HG02759 (cell line): Measurements from ENCODE around the gene SMIM1.
"Not testable (repeated sequence)": the region's sequence is repeated elsewhere in the genome, so short reads cannot be mapped to it uniquely, and the experiment has no call there.

Experiments
- ATAC-seq: cut with Tn5 transposase; IDR thresholded peaks from one replicate; pipeline ENCODE4 v1.9.1; 2021; ENCODE audit warnings: mild to moderate bottlenecking, moderate library complexity; ENCODE audit not compliant: unreplicated experiment

SMIM1 gene

DNA sequence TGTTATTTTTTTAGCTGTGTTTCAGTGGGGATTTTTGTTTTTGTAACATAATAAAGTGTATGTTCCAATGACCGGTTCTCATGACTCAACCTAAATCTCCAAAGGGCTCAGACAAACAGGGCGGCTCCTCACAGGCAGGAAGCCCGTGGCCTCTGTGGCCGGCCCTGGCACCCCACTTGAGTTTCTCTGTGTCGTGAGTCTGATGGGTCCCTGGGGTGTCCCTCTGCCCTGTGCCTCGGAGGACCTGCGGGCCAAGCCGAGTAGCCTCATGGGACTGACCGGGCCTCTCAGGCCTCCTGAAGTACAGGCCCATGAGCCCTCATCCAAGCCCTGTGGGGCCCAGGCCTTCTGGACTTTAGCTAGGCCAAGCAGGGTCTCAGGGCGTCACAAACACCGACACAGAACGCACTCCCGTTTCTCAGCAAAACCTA is 36.4 kb upstream of the SMIM1 start:
- no peak for ATAC-seq

- ATAC-seq: no peak
These were observed 35.8 kb upstream of the SMIM1 start for GRCh38 chr1:3736708-3737107.

GRCh38 chr1:3738943-3739342 is 33.6 kb upstream of the SMIM1 start:
- no peak for ATAC-seq

- no peak for ATAC-seq
These were observed 32.5 kb upstream of the SMIM1 start for GRCh38 chr1:3740042-3740441.

- ATAC-seq: no peak
These were observed 31.8 kb upstream of the SMIM1 start for GRCh38 chr1:3740752-3741151.

DNA sequence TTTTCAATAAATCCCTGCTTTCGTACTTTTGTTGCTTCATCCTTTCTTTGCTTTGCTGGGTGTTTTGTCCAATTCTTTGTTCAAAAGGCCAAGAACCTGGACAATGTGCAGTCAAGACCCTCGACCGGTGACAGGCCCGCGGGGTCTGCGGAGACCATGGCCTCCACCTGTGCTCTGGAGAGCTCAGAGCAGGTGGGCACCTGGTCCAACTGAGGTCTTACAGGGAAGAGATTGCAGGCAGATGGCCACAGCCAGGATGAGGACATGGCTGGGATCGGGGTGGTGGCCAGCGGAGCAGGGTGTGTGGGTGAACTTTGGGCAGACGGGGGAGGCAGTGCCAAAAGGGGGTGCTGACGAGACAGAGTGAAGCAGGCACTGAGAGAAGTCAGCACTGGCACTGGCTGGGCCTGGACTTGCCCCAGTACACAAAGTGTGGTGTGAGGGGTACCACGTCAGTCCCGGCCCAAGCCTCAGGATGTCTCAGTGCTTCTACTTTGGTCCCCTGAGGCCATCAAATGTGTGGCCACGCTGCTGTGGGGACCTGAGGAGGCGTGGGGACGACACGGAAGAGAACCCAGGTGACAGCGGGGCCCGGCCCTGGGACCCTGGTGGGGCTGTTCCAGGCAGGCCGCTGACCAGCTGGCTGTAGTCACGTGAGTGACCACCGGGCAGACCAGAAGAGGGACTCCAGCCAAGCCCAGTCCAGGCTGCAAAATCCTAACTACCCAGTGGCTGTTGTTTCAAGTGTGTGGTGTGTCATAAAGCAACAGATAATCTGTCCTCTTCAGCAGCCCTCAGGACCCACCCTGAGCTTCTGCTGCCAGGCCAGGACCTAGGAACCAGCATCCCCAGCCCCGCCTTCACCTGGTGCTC is 30.7 kb upstream of the SMIM1 start:
- no peak for ATAC-seq

- ATAC-seq: no peak
These were observed 29.9 kb upstream of the SMIM1 start for GRCh38 chr1:3742439-3743298.

GRCh38 chr1:3743421-3743820 is 29.1 kb upstream of the SMIM1 start:
- ATAC-seq: no peak

DNA sequence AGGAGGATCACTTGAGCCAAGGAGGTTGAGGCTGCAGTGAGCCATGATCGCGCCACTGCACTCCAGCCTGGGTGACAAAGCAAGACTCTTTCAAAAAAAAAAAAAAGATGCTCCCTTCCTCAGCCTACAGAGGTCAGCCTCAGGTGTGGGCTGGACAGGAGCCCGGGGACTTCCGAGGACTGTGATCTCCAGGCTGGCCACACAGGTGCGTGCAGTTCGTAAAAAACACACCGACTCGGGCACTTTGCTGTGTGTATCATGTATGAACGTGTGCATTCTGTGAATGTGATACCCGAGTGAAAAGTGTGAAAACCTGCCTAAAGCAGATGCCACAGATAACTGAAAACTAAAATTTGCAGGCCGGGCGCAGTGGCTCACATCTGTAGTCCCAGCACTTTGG is 28.7 kb upstream of the SMIM1 start:
- ATAC-seq: no peak

- no peak for ATAC-seq
These were observed 27.9 kb upstream of the SMIM1 start for GRCh38 chr1:3744646-3745045.

DNA sequence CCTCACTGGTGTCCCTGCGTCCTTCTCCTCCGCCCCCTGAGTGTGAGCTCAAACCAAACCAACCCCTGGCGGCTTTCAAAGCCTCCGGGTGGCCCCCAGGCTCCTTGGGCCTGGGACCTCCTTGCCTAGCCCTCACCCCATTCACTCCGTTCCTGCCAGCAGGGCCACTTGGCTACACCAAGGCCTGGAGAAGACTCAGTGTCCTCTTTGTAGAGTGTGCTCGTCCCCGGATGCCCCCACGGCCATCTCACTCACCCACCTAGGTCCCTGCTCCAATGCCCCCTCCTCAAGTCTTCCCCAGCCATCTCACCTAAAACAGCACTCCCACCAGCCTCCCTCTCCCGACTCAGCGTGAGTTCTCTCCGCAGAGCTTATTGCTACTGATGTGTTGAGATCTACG is 27.5 kb upstream of the SMIM1 start:
- no peak for ATAC-seq

DNA sequence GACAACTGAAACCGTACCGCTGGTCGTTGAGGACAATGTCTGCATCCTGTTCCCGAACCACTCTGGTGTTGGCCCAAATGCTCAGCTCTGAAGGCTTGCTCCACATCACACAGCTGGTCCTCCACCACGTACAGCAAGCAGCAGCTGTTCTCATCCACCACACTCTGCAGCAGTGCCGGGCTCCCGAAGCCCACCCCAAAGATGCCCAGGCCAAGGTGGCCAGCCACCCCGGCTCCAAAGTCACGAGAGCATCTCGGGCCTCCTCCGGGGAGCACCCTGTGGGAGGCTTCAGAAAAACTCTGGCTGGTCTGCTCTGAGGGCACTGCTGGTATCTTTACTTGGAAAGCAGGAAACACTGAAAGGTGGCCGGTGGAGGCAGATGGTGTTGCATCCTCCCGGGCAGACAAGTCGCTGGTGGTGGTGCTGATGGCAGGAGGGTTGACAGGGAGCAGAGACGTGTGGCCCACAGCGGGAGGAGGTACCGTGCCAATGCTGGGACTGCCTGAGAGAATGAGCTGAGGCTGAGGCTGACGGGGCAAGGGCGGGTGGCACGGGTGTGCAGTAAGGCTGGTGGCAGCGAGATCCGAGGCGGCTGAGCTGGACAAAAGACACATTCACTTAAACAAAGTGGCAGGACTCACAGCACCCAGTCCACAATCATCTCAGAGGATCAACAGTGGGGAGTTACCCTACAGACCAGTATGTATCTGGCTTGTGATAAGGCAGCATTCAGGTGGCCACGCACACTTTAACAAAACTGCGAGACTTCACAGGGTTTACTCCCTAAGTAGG is 26.8 kb upstream of the SMIM1 start:
- ATAC-seq: no peak

DNA sequence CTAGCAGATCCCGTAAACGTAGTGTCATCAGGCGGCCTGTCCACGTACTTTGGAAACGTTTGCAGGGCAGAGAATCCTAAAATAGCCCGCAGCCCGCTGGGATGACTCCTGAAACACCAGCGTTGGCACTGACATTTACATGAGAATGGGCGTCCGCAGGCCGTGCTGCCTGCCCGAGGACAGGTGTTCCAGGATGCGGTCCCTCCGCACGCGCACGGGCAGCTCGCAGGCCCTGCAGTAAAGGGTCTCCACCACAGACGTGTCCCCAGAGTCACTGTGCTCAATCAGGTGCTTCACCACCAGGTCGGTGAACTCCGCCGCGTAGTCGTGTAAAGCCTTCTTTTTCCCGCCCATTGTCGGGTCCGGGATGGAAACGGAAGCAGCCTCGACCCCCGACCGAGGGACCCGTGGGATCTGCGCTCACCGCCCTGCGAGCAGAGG is 26.1 kb upstream of the SMIM1 start:
- ATAC-seq: no peak

DNA sequence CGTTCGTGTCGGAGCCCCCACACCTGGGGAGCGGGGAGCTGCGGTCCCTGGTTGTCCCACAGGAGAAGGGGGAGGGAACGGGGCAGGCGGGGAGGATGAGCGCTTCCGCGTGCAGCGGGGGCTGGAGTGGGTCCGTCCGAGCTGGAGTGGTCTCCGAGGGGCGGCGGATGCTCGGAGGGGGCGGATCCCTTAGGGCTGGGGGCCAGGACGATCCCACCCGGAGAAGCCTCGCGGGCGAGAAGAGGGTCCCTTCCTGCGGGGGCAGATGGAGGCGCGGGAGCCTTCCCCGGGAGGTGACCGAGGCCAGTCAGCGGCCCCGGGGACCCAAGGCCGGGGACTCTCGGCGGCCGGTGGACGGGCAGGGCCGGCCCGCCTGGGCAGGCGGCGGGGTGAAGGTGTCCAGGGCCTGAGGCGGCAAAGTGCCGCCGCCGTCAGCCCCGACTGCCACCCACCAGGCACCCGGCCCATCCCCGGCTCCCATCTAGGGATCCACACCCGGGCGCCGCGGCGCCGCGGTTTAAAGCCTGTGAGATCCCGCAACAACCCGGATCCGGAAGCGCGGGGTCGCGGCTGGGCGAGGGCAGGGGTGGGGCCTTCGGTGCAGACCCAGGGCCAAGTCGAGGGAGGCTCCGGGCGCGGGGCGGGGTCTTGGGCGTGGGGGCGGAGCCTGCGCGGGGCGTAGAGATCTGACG is 25.6 kb upstream of the SMIM1 start:
- ATAC-seq: peak; percentile 95

DNA sequence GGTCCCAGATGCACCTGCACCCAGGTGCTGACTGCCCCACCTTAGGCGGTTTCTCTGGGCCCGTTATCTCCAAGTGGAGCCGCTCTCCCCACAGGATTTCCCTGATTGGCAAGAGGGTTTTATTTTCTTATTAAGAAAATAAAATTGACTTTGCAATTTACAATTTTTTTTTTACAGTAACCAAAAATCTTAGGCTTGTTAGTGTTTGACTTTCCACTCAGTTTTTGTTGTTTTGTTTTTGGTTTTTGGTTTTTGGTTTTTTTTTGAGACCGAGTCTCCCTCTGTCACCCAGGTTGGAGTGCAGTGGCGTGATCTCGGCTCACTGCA is 25.1 kb upstream of the SMIM1 start:
- ATAC-seq: no peak

GRCh38 chr1:3747903-3748302 is 24.6 kb upstream of the SMIM1 start:
- ATAC-seq: no peak

DNA sequence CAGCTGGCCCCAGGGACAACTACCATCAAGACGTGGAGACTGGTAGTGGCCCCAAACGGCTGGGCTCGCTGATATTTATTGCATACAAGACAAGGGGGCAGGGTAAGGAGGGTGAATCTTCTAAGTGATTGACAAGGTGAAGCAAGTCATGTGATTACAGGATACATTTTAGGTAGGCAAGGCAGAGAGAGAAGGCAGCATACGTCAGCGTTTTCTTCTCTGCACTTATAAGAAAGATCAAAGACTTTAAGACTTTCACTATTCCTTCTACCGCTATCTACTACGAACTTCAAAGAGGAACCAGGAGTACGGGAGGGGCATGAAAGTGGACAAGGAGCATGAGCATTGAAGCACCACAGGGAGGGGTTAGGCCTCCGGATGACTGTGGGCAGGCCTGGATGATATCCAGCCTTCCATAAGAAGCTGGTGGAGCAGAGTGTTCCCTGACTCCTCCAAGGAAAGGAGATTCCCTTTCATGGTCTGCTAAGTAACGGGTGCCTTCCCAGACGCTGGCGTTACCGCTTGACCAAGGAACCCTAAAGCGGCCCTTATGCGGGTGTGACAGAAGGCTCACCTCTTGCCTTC is 24.1 kb upstream of the SMIM1 start:
- not testable (repeated sequence) for ATAC-seq

DNA sequence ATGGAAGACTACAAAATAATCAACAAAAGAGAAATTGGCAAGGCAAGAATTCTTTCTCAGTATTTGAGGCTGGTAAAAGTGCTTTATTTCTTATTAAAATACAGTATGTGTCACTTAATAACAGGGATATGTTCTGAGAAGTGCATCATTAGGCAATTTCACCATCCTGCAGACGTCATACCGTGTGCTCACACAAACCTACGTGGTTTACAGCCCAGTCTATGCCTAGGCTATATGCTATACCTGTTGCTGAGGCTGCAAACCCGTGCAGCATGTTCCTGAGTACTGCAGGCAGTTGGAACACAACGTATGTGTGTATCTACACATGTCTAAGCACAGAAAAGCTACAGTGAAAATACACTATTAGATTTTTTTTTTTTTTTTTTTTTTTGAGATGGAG is 23.0 kb upstream of the SMIM1 start:
- ATAC-seq: no peak

GRCh38 chr1:3750741-3751140 is 21.8 kb upstream of the SMIM1 start:
- no peak for ATAC-seq

GRCh38 chr1:3752400-3752945 is 20.1 kb upstream of the SMIM1 start, which contains the start of gene CCDC27:
TSS of gene CCDC27 (plus strand) at chr1:3752450. CDS start at chr1:3752482, 32 bp downstream.
- ATAC-seq: no peak
